ENCODE data around the gene CCDC149.

Gene CCDC149

DNA sequence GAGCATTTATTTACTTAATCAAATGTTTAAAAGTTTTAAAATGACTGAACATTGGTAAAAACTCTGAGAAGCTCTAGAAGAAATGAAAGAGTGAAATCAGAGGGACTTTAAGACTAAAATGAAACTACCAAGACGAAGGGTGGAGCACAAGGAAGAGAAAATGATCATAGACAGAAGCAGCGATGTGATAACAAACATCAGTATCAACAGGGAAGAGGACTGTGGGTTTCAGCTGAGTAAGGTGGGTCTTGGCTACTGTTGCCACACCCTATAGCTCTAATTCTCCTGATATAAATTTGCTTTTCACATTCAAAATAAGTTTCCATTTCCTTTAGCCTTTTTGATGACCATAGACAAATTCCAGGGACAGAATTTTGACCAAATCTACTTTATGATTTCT, 99.1 kb downstream of the CCDC149 start:
- no peak for DNase-seq (ENCODE audit: low spot score)
- TF ChIP-seq, protein P1, sequence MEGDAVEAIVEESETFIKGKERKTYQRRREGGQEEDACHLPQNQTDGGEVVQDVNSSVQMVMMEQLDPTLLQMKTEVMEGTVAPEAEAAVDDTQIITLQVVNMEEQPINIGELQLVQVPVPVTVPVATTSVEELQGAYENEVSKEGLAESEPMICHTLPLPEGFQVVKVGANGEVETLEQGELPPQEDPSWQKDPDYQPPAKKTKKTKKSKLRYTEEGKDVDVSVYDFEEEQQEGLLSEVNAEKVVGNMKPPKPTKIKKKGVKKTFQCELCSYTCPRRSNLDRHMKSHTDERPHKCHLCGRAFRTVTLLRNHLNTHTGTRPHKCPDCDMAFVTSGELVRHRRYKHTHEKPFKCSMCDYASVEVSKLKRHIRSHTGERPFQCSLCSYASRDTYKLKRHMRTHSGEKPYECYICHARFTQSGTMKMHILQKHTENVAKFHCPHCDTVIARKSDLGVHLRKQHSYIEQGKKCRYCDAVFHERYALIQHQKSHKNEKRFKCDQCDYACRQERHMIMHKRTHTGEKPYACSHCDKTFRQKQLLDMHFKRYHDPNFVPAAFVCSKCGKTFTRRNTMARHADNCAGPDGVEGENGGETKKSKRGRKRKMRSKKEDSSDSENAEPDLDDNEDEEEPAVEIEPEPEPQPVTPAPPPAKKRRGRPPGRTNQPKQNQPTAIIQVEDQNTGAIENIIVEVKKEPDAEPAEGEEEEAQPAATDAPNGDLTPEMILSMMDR (IDR thresholded peaks at IDR 0.05; ENCODE audit: extremely low read depth, missing control alignments): no peak

DNA sequence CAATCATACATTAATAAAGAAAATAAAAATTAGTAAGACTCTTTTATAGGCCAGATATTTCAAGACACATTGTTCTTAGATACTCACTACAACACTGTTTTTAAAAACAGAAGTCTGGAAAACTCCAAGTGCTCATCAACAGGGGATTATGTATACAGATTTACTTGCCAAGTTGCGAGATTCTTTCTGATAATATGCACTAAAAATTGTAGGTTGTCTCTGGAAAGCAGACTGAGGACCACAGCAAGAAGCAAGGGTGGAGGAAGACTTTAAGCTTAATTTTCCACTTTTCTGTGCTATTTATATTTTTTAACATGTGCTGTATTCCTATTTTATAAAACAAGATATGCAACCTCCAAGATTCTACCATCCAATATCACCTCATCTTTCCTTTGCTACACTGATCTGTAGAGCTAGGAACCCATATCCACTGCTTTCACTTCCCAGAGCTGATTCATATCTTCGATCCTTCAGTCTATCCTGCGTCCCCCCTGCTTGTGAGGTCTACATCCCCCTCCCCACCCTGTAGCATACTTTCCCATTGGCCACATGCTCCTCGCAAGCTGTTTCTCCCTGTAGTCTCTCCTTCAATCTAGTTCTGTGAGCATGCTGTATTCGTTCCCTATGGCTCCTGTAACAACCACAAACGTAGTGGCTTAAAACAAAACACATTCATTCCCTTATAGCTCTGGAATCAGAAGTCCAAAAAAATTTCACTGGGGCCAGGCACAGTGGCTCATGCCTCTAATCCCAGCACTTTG, 101.8 kb downstream of the CCDC149 start:
- TF ChIP-seq, protein P1 (IDR thresholded peaks at IDR 0.05; ENCODE audit: extremely low read depth, missing control alignments): no peak

DNA sequence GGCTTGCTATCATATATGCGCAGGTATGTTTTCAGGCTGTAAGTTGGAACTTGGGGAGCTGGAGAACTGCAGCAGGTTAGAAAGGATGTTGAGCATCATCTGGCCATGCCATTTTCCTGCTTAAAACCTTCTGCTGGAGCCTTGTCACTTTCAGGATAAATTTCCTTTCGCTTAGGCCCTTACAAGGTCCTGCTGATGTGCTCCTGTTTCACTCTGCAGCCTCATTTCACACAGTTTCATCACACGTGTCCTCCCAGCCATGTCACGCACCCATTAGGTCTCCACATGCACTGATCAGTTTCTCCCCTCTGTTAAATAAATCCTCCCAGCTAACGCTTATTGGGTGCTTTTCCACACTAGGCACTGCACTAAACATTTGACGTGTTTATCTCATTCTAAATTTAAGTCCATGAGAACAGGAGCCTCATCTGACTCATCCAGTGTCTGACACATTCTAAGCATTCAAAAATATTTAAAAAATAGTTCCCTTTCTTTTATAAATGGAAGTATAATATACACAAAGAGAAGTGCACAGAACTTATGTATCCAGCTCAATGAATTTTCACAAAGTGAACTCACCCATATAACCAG, 102.9 kb downstream of the CCDC149 start:
- DNase-seq (ENCODE audit: low spot score): no peak
- TF ChIP-seq, protein P1 (IDR thresholded peaks at IDR 0.05; ENCODE audit: extremely low read depth, missing control alignments): no peak

More for the DNA sequence above, 101.8 kb downstream of the CCDC149 start:
- DNase-seq (ENCODE audit: low spot score): no peak

DNA sequence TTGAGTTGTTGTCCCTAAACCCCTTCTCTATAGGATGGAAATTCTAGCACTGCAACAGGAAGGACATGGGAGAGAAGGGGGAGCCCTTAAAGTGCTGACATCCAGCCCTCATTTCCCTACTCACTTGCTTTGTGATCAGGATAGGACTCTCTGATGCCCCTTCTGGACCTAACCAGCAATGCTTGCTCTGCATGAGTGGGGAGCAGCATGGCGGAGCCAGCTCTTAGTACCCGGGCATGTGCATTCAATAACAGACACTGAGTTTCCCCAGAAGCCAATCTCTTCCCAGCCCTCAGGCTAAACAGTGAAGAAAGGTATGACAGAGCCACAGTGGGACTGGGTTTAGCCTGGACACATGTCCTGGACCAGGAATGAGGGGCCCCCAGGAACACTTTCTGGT, 103.5 kb downstream of the CCDC149 start:
- DNase-seq (ENCODE audit: low spot score): no peak
- TF ChIP-seq, protein P1 (IDR thresholded peaks at IDR 0.05; ENCODE audit: extremely low read depth, missing control alignments): no peak

DNA sequence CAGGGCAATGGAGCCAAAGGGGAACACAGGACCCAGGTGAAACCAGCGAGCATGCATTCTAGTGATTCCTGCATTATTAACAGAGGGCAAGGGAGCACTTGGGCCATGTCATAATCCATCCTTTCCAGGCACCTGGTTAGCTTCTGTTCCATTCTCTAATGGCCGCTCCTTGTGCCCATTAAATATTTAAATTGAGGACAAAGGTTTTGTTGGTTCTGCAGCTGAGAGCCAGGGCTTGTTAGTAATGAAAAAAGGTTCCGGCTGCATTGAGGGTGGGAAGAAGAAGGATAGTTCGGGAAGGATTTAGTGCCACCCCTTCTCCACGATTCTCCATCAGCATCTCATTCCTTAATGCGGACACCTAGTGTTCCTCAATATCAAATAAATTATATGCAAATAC, 103.9 kb downstream of the CCDC149 start:
- no peak for DNase-seq (ENCODE audit: low spot score)
- TF ChIP-seq, protein P1 (IDR thresholded peaks at IDR 0.05; ENCODE audit: extremely low read depth, missing control alignments): no peak

DNA sequence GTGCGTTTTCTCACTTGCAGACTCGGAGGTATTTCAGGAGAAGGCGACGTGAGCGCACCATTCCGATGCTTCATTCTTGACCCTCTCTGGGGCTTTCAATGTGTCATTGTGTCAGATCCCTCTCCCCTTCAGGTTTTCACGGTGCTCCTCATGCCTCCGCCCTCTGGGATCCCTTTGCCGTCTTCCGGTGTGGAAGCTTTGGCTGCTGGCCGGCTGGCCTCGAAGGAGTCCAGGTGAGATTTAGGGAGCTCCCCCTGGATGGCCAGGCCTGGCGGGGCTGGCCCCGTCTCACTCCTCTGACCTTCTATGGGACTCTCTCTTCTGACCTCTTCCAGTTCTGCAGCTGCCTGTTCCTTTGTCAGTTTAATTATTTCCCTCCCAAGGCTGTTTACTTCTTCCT, 104.6 kb downstream of the CCDC149 start:
- TF ChIP-seq, protein P1 (IDR thresholded peaks at IDR 0.05; ENCODE audit: extremely low read depth, missing control alignments): no peak
- no peak for DNase-seq (ENCODE audit: low spot score)

DNA sequence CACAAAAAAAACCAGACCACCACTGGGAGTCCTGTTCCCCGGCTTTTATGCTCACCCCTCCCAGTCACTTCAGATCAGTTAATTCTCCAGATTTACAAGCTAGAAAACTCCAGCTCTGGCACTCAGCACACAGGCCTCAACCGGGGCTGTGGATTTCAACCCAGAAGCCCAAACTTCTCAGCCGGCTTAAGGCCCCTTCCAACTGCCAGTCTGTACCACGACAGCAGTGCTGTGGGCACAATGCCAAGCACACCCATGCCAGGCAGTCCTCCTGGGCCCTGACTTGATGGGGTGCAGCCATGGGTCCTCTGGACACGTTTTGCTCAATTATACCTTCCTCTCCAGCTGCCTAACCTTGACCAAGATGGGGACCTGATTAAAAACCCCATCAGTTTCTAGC, 105.2 kb downstream of the CCDC149 start:
- TF ChIP-seq, protein P1 (IDR thresholded peaks at IDR 0.05; ENCODE audit: extremely low read depth, missing control alignments): no peak
- no peak for DNase-seq (ENCODE audit: low spot score)
